ENCODE measurements around the gene MAP2K3. TPM values are rescaled to one million over a fixed set of nuclear protein-coding genes. Genes with fewer than 3 reads are reported as not detected.

MAP2K3 gene
- total RNA-seq, 1 experiment from 2014 or later = 39.7 TPM

GRCh38 chr17:21295036-21295952 lies 10.8 kb downstream of the MAP2K3 start (continued):
- TF ChIP-seq, protein P1, sequence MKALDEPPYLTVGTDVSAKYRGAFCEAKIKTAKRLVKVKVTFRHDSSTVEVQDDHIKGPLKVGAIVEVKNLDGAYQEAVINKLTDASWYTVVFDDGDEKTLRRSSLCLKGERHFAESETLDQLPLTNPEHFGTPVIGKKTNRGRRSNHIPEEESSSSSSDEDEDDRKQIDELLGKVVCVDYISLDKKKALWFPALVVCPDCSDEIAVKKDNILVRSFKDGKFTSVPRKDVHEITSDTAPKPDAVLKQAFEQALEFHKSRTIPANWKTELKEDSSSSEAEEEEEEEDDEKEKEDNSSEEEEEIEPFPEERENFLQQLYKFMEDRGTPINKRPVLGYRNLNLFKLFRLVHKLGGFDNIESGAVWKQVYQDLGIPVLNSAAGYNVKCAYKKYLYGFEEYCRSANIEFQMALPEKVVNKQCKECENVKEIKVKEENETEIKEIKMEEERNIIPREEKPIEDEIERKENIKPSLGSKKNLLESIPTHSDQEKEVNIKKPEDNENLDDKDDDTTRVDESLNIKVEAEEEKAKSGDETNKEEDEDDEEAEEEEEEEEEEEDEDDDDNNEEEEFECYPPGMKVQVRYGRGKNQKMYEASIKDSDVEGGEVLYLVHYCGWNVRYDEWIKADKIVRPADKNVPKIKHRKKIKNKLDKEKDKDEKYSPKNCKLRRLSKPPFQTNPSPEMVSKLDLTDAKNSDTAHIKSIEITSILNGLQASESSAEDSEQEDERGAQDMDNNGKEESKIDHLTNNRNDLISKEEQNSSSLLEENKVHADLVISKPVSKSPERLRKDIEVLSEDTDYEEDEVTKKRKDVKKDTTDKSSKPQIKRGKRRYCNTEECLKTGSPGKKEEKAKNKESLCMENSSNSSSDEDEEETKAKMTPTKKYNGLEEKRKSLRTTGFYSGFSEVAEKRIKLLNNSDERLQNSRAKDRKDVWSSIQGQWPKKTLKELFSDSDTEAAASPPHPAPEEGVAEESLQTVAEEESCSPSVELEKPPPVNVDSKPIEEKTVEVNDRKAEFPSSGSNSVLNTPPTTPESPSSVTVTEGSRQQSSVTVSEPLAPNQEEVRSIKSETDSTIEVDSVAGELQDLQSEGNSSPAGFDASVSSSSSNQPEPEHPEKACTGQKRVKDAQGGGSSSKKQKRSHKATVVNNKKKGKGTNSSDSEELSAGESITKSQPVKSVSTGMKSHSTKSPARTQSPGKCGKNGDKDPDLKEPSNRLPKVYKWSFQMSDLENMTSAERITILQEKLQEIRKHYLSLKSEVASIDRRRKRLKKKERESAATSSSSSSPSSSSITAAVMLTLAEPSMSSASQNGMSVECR (CRISPR knock-in tag; IDR thresholded peaks at IDR 0.05; ENCODE audit: borderline replicate concordance) = no peak
- TF ChIP-seq ATF1 (CRISPR knock-in tag; IDR thresholded peaks at IDR 0.05) (no peak), ZNF317 (CRISPR knock-in tag; IDR thresholded peaks at IDR 0.05; ENCODE audit: borderline replicate concordance, low read depth) (no peak), ATF6 (CRISPR knock-in tag; IDR thresholded peaks at IDR 0.05) (no peak), CREB1 (CRISPR knock-in tag; IDR thresholded peaks at IDR 0.05) (no peak), USF1 (CRISPR knock-in tag; IDR thresholded peaks at IDR 0.05) (no peak), ZNF425 (CRISPR knock-in tag; conservative IDR thresholded peaks at IDR 0.05) (no peak), JUN (CRISPR knock-in tag; IDR thresholded peaks at IDR 0.05) (0 out of 2 replicates have a peak, but pooled peaks have one; percentile 39), ZNF263 (CRISPR knock-in tag; IDR thresholded peaks at IDR 0.05; ENCODE audit: low read depth) (no peak), SMAD4 (CRISPR knock-in tag; IDR thresholded peaks at IDR 0.05) (0 out of 2 replicates have a peak, but pooled peaks have one; percentile 18), SOX15 (CRISPR knock-in tag; IDR thresholded peaks at IDR 0.05) (no peak), ZNF219 (CRISPR knock-in tag; IDR thresholded peaks at IDR 0.05; ENCODE audit: borderline replicate concordance) (no peak)
- TF ChIP-seq, protein P2, sequence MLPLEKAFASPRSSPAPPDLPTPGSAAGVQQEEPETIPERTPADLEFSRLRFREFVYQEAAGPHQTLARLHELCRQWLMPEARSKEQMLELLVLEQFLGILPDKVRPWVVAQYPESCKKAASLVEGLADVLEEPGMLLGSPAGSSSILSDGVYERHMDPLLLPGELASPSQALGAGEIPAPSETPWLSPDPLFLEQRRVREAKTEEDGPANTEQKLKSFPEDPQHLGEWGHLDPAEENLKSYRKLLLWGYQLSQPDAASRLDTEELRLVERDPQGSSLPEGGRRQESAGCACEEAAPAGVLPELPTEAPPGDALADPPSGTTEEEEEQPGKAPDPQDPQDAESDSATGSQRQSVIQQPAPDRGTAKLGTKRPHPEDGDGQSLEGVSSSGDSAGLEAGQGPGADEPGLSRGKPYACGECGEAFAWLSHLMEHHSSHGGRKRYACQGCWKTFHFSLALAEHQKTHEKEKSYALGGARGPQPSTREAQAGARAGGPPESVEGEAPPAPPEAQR (CRISPR knock-in tag; IDR thresholded peaks at IDR 0.05) = no peak

Data from WTC11 (cell line).